Activated T-helper 1 cell treated with Interleukin-2 at 50 U/mL for 16 hours (primary cell): ENCODE results near the gene SLC15A1.

Source experiments
- DNase-seq: peaks from one replicate; pipeline ENCODE4 v3.0.0-alpha.2; 2020; ENCODE audit warnings: low read depth

SLC15A1 gene

DNA sequence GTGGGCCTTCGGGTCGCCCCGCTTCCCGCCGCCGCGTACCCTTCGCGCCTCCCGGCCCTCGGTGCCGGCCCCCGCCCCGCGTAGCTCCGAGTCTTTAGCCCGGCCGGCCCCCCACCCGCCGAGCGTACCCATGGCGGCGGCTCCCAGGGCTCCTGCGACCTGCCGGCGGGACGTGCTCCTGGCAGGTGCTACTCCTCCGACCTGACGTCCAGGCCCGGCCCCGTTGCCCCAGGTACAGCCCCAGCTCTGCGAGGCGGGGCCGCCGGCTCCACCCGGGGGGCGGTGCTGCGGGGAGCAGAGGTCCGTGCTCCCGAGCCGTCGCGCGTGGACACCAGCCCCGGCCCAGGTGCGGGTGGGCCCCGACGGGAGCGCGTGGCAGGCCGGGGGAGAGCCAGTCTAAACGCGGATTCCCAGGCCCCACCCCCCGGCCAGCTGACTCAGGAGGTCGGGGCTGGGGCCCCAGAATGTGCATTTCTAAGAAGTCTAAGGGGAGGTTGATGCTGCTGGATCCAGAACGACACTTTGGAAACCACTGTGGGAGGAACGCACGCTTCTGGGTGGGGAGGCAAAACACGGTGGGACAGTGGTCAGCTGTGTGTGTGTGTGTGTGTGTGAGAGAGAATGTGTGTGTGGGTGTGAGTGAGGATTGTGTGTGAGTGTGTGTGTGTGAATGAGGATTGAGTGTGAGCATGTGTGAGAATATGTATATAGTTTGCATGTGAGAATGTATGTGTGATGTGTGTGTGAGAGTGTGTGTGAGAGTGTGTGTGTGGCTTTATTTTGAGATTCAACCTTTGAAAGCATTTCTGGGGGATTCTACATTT lies at the start of gene SLC15A1:
Gene SLC15A1 (minus strand): TSS at position 206 of the 824 bp plus-strand sequence. CDS start 74 bp downstream, at position 132.
- no peak for DNase-seq

DNA sequence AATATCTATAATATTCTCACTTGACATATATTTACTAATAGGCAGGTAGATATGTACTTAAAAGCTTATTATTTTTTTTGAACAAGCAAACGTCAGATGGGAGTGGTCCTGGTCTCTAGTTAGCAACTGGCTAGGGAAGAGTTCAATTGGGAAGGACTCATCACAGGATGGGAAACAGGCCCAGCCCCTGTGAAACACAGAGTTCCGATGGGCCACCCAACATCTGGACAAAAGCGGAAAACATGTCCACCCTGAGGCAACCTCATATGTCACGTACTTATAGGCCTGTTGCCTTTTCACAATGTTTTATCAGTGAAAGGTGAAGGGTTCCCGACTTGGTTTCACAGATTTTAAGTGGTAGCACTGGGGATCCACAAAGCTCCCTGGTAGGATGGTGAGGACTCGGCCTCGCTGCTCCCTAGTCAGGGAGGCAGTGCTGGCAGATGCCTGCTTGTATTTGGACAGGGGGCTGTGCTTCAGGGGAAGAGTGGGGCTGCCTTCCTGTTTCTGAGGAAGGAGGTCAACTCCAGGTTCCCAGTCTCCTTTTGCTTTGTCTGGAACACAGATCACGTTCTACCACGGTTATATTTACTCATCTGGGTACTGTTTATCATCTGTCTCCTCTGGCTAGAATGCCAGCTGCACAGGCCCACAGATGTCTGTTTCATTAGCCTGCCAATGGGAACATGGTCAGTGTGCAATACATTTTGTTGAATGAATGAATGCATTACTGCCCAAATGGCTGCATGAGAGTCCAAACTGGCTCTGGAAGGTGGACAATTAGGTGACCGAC lies 49.4 kb upstream of the SLC15A1 start:
- DNase-seq, result no peak

- no peak for DNase-seq
Observed at GRCh38 chr13:98800078-98800477, 47.6 kb upstream of the SLC15A1 start.

- no peak for DNase-seq
Observed at GRCh38 chr13:98798849-98799645, 46.6 kb upstream of the SLC15A1 start.

DNA sequence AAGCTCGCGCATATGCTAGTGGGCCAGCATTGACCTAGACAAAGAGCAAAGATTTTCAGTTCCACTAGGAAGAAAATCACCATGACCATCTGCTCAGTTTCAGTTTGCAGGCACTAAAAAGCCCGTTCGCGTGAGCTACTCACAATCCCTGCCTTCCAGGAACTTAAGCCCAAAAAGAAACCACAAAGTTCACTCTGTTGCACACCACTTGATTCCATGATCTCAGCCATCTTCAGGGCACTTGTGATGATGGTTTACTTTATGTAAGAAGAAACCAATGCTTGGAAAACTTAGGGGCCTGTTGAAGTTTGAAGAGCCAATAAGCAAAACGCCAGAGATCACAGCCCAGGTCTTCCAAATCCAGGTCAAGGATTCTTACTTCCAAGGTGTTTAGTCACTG lies 45.0 kb upstream of the SLC15A1 start:
- DNase-seq, result no peak

DNA sequence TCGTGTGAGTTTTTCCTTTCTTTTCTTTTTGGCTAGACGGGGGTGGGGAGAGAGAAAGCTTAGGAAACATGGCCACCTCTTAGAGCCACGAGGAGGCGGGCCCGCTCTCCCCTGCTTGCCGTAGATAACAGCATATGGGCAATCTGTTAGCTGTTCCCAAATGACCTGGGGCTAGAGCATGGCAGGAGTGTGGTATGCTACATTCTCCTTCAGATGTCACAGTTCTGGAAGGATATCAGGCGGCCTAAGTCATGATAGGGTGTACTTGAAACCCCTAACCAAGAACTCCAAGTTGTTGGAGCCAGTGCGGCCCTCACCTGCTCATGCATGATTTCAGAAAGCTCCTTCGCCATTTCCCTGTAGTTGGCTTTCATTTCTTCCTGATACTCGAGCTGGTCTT lies 44.3 kb upstream of the SLC15A1 start:
- no peak for DNase-seq

DNA sequence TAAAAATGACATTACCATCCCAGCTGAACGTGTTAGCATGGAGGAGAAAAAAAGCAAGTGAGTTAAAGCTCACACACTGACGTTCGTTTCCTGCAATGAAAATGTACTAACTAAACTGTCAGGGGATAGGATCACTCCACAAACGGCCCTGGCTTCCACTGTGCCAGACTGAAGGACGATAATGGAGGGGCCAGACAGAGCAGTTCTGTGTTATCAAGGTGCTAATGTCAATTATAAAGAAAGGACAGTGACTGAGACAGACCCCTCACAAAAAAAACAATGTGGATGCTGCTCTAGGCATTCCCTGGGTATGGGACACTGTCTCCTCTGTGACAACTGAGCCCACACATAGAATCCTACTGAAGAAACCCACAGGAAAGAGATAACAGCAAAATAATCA lies 43.7 kb upstream of the SLC15A1 start:
- DNase-seq, result no peak

DNA sequence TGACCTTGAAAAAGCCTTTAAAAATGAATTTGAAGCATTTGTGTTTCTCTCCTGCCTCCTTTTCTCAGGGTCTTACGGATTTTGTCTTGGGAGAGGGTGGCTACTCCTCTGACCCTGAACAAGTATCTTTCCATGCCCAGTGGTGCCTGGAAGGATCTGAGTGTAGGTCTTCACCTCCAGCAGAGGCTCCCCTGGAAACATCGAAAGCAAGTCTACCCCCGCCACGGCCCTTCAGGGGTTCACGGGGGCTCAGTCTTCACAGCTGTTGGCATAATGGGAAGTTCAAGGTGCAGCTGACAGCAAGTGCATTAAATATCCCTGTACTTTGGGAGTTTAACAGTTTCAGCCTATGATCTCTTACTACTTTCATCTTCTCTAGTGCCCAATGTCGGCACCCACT lies 42.7 kb upstream of the SLC15A1 start:
- no peak for DNase-seq

DNA sequence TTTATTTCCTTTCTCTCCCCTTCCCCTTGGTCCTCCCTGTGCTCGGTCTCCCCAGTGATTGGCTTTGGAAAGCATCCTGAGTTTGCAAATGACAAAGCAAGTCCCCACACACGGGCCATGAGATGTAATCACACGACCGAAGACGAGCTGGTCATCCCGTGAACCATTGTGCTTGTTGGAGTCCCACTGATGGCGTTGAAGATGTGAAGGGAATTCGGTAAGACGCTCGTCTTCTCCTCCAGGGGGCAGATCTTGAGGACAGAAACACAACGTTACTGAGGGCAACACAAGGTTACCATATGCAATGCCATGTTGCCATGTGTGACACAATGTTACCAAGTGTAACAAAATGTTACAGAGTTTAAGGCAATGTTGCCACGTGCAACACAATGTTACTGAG lies 42.0 kb upstream of the SLC15A1 start:
- no peak for DNase-seq

- DNase-seq, result no peak
Observed at GRCh38 chr13:98792785-98793495, 40.5 kb upstream of the SLC15A1 start.

DNA sequence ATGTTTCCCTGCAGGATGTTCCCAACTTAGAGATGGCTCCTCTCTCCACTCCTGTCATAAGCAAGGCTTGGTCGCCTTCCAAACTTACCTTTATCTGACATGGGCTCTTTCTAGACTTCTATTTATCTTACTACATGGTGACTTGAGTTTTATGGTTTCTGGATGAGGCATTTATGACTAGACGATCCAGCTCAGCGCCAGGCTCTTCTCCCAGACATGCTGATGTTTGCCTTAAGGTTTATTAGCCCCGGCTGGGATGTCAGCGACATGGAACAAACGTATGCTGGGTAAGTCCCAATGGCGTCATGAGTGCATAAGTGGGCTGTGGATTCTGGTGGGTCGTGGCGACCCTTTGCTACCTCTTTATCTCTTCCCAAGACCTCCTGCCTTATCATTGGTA lies 39.8 kb upstream of the SLC15A1 start:
- DNase-seq, result no peak

DNA sequence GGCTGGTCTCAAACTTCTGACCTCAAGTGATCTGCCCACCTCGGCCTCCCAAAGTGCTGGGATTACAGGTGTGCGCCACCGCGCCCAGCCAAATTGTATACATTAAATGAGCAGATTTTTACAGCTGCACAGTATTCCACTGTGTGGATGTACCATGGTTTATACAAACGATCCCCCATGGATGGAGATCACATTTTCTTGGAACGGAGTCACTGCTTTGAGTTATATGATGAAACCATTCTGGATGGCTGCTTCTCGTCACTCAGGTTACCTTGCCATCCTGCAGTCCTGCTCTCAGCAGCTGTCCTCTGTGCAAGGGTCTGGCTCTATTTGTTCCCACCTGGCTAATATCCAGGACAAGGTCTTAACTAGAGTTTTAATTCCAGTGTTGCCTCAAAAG lies 39.1 kb upstream of the SLC15A1 start:
- DNase-seq, result no peak

GRCh38 chr13:98787996-98788395 lies 35.5 kb upstream of the SLC15A1 start:
- DNase-seq, result no peak

DNA sequence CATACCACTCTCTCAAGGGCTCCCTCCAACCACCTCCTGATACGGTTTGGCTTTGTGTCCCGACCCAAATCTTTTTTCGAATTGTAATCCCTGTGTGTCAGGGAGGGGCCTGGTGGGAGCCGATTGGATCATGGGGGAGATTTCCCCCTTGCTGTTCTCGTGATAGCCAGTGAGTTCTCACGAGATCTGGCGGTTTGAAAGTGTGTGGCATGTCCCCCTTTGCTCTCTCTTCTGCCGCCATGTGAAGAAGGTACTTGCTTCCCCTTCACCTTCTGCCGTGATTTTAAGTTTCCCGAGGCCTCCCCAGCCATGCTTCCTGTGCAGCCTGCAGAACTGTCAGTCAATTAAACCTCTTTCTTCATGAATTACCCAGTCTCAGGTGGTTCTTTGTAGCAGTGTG lies 34.7 kb upstream of the SLC15A1 start:
- no peak for DNase-seq

GRCh38 chr13:98786023-98786422 lies 33.6 kb upstream of the SLC15A1 start:
- DNase-seq, result no peak

DNA sequence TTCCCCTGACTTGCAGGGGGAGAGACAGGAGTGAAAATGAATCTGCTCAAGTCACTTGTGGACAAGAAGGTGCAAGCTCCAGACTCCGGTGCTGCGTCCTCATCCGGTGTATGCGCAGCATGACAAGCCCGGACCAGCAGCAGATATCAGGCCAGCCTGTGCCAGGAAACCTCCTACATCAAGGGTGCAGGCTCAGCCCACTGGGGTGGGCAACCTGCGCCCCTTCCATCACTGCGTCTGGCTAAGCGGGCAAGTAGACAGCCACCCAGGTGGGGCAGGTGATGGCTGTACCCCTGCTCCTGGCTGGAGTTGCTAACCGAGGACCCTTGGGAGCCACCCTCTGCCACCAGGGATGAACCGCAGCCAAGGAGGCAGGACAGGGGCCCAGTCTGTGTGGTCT lies 32.9 kb upstream of the SLC15A1 start:
- DNase-seq, result no peak

GRCh38 chr13:98784666-98785065 lies 32.2 kb upstream of the SLC15A1 start:
- DNase-seq, result no peak

DNA sequence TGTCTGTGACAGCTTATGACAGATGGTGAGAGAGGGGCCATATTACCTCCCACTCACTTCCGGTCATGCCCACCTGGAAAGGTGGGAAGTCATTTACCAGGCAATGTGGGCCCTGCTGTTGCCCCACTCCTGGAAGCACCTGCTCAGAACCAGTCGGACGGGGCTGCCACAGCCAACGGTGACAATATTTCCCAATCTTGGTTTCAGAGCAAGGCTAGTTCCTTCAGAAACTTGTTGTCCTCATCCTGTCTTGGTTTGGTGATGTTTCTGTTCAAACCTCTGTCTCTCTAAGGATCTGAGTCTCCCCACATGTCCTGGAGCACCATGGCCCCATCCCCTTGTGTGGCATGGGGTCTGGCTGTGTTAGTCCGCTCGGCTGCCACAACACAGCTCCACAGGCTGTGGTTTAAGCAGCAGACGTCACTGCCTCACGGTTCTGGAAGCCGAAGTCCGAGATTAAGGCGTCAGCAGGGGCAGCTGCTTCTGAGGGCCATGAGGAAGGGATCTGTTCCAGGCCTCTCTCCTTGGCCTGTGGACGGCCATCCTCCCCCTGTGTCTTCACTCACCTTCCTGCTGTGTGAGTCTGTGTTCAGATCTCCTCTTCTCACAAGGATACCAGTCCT lies 31.5 kb upstream of the SLC15A1 start:
- no peak for DNase-seq

DNA sequence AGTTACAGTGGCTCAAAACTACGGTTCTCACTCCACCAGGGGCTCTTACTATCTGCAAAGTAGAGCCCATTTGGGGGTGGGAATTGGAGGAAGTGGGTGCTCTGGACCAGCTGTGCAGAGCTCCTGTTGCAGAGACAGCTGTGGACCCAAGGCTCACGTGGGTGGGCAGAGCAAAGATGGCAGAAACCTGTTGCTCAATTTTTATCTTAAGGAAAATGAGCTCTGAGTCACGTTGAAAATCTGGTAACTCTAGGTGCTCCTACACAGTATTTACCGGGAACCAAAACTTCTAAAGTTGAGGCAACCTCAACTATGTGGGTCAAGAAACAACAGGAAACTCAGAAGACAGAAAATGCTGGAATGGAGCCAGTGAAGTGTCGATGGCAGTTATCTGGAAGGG lies 30.2 kb upstream of the SLC15A1 start:
- DNase-seq, result no peak

DNA sequence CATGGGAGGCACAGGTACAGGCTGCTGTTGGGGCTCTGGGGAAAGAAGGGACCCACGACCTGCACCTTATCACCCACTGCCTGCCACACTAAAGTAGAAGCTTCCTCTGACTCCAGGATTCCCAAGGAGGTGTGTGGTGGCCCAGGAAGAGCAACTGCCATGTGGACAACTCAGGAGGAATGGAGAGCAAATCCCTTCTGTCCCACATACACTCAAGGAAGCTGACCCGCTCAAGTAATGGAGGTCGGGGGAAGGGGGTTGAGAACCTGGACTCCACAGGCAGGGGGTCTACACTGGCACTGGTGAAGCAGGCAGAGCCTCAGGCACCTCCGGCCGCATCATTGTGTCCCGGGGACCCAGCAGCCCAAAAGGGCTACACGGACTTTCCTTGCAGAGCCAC lies 29.4 kb upstream of the SLC15A1 start:
- DNase-seq, result no peak

DNA sequence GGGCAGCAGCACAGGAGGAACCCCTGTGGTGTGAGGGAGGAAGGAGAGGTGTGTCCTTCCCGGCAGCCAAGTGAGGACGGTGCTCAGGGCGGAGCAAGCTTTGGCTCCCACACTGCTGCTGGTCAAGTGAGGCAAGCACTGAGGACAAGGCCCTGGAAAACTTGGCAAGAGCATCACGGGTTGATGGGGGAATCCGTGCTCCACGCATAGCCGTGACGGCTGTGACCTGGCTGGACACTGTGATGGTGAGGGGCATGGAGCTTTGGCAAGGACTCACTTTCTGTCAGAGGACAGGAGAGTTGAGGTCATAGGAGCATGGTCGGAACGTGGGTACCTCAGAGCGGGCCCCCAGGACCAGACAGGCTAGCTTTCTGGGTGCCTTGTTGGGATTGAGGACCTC lies 29.0 kb upstream of the SLC15A1 start:
- DNase-seq, result no peak

DNA sequence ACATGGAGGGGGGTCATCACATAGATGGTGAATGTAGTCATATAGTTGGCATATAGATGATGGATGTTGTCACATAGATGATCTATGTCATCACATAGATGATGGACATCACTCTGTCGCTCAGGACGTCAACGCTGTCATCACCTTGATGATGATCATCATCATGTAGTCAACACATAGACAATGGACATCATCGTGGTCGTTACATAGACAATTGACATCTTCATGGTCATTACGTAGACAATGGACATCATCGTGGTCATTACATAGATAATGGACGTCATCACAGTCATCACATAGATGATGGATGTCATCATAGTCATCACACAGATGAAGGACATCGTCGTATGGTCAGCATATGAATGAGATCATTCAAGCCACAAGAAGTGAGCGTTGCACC lies 28.6 kb upstream of the SLC15A1 start:
- no peak for DNase-seq
